VCaP (cell line): Measurements from ENCODE around the gene PHKB.
"Not testable (repeated sequence)": the region's sequence is repeated elsewhere in the genome, so short reads cannot be mapped to it uniquely, and the experiment has no call there.

Experiments used
- H3K27ac ChIP-seq: fragments of 450-650 bp; 2 replicates; pipeline ENCODE4 v1.5.1; 2017
- TF ChIP-seq, protein P1 (sequence below): fragments of 450-650 bp; conservative IDR thresholded peaks from 2 replicates; pipeline ENCODE4 v1.5.1; 2017; ENCODE audit warnings: mild to moderate bottlenecking, moderate library complexity

Gene PHKB

DNA sequence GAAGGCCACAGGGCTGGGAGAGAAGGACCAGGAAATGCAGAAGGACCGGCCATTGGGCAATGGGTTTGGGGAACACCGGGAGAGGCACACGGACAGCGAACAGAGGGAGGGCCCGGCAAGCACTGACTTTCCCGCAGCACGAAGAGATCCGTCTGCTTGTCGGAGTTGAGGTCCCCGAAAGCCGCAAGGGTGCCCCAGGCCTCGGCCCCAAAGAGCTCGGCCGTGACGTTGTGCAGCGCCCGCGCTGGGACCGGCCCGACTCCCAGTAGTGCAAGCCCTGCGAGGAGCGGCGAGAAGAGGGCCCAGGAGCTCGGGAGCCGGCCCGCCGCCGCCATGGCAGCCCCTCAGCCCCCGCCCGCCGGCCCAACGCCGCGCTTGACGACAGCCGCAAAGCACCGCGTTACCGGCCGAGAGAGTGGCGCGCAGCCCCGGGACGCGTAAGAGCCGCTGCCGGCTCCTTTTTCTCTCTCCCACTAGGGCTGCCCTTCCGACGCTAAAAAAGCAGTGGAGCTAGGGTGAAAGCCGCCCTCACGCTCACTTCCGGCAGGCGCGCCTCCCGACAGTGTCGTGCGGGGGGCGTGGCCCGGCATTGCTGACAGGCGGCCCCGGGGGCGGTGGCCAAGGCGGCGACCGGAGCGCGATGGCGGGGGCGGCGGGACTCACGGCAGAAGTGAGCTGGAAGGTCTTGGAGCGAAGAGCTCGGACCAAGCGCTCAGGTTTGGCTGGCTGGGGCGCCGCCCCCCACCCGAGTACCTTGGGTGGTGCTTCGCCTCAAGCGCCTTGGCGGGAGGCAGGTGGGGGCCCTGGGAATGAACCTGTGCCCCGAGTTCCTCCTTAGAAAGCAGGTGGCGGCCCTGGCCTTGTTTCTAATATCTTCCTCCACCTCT, at the start of gene PHKB, which contains the start of gene ITFG1:
Gene PHKB (plus strand): TSS at position 621 of the 887 bp plus-strand sequence. CDS start 20 bp downstream, at position 641.
Gene ITFG1 (minus strand): TSS at position 353 of the 887 bp plus-strand sequence. CDS start 18 bp downstream, at position 335.
- H3K27ac ChIP-seq = peak within 1 kb of the TSS; percentile 92
- TF ChIP-seq, protein P1, sequence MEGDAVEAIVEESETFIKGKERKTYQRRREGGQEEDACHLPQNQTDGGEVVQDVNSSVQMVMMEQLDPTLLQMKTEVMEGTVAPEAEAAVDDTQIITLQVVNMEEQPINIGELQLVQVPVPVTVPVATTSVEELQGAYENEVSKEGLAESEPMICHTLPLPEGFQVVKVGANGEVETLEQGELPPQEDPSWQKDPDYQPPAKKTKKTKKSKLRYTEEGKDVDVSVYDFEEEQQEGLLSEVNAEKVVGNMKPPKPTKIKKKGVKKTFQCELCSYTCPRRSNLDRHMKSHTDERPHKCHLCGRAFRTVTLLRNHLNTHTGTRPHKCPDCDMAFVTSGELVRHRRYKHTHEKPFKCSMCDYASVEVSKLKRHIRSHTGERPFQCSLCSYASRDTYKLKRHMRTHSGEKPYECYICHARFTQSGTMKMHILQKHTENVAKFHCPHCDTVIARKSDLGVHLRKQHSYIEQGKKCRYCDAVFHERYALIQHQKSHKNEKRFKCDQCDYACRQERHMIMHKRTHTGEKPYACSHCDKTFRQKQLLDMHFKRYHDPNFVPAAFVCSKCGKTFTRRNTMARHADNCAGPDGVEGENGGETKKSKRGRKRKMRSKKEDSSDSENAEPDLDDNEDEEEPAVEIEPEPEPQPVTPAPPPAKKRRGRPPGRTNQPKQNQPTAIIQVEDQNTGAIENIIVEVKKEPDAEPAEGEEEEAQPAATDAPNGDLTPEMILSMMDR = 0 out of 2 replicates have a peak, but pooled peaks have one; percentile 7

DNA sequence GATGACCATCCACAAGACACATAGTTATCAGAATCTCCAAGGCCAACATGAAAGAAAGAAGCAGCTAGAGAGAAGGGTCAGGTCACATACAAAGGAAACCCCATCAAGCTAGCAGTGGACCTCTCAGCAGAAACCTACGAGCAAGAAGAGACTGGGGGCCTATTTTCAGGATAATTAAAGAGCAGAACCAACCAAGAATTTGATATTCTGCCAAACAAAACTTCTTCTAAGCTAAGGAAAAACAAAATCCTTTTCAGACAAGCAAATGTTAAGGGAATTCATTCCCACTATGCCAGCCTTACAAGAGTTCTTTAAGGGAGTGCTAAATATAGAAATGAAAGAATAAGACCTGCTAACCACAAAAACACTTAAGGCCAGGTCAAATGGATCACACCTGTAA, 48.1 kb upstream of the PHKB start:
- H3K27ac ChIP-seq = no peak overlapping the region
- TF ChIP-seq, protein P1 = no peak

DNA sequence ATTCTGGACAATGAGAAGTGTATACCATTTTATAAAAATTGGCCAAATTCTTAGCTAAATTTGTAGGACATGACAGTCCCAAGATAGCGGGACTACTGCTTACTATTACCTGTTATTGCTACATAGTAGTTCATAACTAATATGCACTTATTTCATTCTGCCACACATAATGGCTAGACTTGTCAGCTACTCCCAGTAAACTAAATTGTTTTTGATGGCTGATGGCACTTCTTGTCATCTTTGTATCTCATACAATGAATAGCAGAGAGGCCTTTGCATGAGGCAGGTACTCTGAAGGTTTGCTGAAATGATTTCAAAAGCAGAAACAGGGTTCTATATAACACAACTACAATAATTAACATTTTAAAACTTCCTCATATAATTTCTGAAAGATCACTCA, 44.3 kb upstream of the PHKB start:
- TF ChIP-seq, protein P1 = no peak
- no peak overlapping the region for H3K27ac ChIP-seq

DNA sequence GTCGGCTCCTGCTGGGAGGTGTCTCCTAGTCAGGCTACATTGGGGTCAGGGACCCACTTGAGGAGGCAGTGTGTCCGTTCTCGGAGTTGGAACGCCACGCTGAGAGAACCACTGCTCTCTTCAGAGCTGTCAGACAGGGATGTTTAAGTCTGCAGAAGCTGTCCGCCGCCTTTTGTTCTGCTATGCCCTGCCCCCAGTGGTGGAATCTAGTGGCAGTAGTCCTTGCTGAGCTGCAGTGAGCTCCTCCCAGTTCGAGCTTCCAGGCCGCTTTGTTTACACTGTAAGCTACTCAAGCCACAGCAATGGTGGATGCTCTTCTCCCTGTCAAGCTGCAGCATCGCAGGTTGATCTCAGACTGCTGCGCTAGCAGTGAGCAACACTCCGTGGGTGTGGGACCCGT, 36.3 kb upstream of the PHKB start:
- no peak overlapping the region for H3K27ac ChIP-seq
- TF ChIP-seq, protein P1 = no peak

DNA sequence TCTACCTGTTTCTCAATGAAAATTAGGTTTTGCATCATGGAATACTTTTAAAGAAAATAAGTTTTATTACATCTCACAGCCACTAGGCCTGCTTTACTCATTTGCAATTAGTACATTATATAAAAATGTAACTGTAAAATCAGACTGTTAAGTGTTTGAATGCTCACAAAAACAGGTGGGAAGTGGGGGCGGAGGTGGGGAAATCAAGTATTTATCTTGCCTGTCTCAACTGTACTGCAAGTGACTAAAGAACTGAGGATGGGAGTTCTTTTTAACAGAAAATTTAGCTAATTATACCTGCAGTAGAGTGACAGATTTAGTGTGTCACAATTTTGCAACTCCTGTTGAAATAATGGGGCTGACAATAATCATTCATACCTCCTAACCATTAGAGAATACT, 34.3 kb upstream of the PHKB start:
- TF ChIP-seq, protein P1 = no peak

DNA sequence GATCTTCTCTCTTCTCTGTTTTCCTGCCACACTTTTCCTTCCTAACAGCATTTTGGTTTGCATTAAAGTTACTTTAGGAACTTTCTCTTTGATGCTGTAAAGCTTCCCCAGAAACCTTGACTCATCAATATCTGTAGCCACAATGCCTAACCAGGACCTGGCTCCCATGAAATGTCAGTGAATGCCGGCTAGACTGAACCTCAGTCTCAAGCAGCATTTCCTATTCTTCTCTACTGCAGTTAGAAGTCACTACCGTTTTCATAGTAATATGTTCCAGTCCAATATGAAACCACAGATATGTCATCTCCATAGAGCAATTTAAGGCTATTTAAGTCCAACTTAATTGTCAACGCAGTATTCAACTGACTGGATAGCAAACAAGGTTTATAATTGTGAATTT, 29.2 kb upstream of the PHKB start:
- no peak overlapping the region for H3K27ac ChIP-seq
- TF ChIP-seq, protein P1 = no peak

More for the DNA sequence above, 34.3 kb upstream of the PHKB start:
- no peak overlapping the region for H3K27ac ChIP-seq

DNA sequence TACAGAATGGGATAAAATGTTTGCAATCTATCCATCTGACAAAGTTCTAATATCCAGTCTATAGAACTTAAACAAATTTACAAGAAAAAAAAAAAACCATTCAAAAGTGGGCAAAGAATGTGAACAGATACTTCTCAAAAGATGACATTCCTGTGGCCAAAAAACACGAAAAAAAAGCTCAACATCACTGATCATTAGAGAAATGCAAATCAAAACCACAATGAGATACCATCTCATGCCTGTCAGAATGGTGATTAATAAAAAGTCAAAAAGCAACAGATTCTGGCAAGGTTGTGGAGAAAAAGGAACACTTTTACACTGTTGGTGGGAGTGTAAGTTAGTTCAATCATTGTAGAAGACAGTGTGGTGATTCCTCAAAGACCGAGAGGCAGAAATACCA, 26.9 kb upstream of the PHKB start:
- H3K27ac ChIP-seq = not testable (repeated sequence)

DNA sequence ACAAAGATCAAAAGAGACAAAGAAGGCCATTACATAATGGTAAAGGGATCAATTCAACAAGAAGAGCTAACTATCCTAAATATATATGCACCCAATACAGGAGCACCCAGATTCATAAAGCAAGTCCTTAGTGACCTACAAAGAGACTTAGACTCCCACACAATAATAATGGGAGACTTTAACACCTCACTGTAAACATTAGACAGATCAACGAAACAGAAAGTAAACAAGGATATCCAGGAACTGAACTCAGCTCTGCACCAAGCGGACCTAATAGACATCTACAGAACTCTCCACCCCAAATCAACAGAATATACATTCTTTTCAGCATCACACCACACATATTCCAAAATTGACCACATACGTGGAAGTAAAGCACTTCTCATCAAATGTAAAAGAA, 21.1 kb upstream of the PHKB start:
- H3K27ac ChIP-seq = not testable (repeated sequence)

DNA sequence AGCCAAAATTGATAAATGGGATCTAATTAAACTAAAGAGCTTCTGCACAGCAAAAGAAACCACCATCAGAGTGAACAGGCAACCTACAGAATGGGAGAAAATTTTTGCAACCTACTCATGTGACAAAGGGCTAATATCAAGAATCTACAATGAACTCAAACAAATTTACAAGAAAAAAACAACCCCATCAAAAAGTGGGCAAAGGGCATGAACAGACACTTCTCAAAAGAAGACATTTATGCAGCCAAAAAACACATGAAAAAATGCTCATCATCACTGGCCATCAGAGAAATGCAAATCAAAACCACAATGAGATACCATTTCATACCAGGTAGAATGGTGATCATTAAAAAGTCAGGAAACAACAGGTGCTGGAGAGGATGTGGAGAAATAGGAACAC, 18.2 kb upstream of the PHKB start:
- not testable (repeated sequence) for H3K27ac ChIP-seq
